IMR-90 (cell line): ENCODE results near the gene FBXO40. TPM values are rescaled to one million over a fixed set of nuclear protein-coding genes. Genes with fewer than 3 reads are reported as not detected.

Experiments
- ATAC-seq: fragments of 200-7000 bp; cut with Tn5 transposase; 2 replicates; pipeline ENCODE4 v1.9.1; 2020; ENCODE audit warnings: low read depth, mild to moderate bottlenecking, moderate library complexity
- BruUV-seq: library from RNA; stranded (reverse); fragments of 400-500 nt; replicated peaks from 2 replicates; lab custom pipeline; 2021; lab: Mats Ljungman, UMichigan
- CTCF ChIA-PET: fragments of 300-600 bp; formaldehyde crosslinking; extraction: SDS; loops from one replicate; lab custom pipeline; 2021; ENCODE audit warnings: antibody characterized with exemption; lab: Yijun Ruan, JAX
- POLR2A ChIA-PET: fragments of 300-600 bp; sonication (Branson Sonifier 250); formaldehyde crosslinking; loops from one replicate; lab custom pipeline; 2022; ENCODE audit warnings: antibody characterized with exemption; ENCODE audit not compliant: unreplicated experiment; lab: Charles Lee
- DNase-seq: peaks from one replicate; pipeline ENCODE4 v3.0.0; 2013
- H2AFZ ChIP-seq: replicated peaks from 2 replicates; pipeline ENCODE3; 2013; ENCODE audit warnings: low read length, mild to moderate bottlenecking; ENCODE audit not compliant: poor library complexity
- H2AK5ac ChIP-seq: 2 replicates; pipeline ENCODE4 v1.6.1; 2013; ENCODE audit warnings: low read depth, low read length, inconsistent platforms
- H2AK9ac ChIP-seq: replicated peaks from 2 replicates; pipeline ENCODE3; 2013; ENCODE audit warnings: mild to moderate bottlenecking, low read depth, low read length, moderate library complexity; ENCODE audit not compliant: poor library complexity
- H2BK120ac ChIP-seq: 2 replicates; pipeline ENCODE4 v1.6.1; 2013; ENCODE audit warnings: low read depth, low read length, inconsistent platforms
- H2BK15ac ChIP-seq: 3 replicates; pipeline ENCODE4 v1.6.1; 2013; ENCODE audit warnings: low read depth, low read length, inconsistent platforms
- H2BK20ac ChIP-seq: 2 replicates; pipeline ENCODE4 v1.6.1; 2013; ENCODE audit warnings: low read depth, mild to moderate bottlenecking, inconsistent platforms, low read length, moderate library complexity
- H2BK5ac ChIP-seq: 2 replicates; pipeline ENCODE4 v1.6.1; 2013; ENCODE audit warnings: mild to moderate bottlenecking, low read depth, low read length, inconsistent platforms; ENCODE audit not compliant: poor library complexity, severe bottlenecking
- H3K14ac ChIP-seq: replicated peaks from 2 replicates; pipeline ENCODE4 v1.6.1; 2013; ENCODE audit warnings: low read depth, low read length, inconsistent platforms
- H3K18ac ChIP-seq: 2 replicates; pipeline ENCODE4 v1.6.1; 2013; ENCODE audit warnings: low read depth, low read length, control low read depth
- H3K23ac ChIP-seq: 2 replicates; pipeline ENCODE4 v1.6.1; 2013; ENCODE audit warnings: low read depth, low read length, inconsistent platforms
- H3K27ac ChIP-seq: 2 replicates; pipeline ENCODE4 v1.5.1; 2013; ENCODE audit warnings: mild to moderate bottlenecking, control low read depth, low read length; ENCODE audit not compliant: insufficient read depth
- H3K27me3 ChIP-seq: 2 replicates; pipeline ENCODE4 v1.6.1; 2013; ENCODE audit warnings: low read length; ENCODE audit not compliant: control insufficient read depth, insufficient read depth
- H3K36me3 ChIP-seq: 2 replicates; pipeline ENCODE4 v1.6.1; 2013; ENCODE audit warnings: low read length, mixed read lengths; ENCODE audit not compliant: control insufficient read depth, insufficient read depth
- H3K4ac ChIP-seq: 2 replicates; pipeline ENCODE4 v1.6.1; 2013; ENCODE audit warnings: low read depth, low read length, inconsistent platforms
- H3K4me1 ChIP-seq: 2 replicates; pipeline ENCODE4 v1.6.1; 2013; ENCODE audit warnings: low read length, mixed read lengths; ENCODE audit not compliant: control insufficient read depth, insufficient read depth
- H3K4me2 ChIP-seq: 2 replicates; pipeline ENCODE4 v1.6.1; 2013; ENCODE audit warnings: low read depth, mild to moderate bottlenecking, control low read depth, low read length, moderate library complexity
- H3K4me3 ChIP-seq: 2 replicates; pipeline ENCODE4 v1.5.1; 2013; ENCODE audit warnings: low read depth, mild to moderate bottlenecking, control low read depth, low read length, moderate library complexity; ENCODE audit not compliant: insufficient read depth
- H3K56ac ChIP-seq: 2 replicates; pipeline ENCODE4 v1.6.1; 2013; ENCODE audit warnings: low read length, inconsistent platforms; ENCODE audit not compliant: insufficient read depth; ENCODE audit errors: extremely low read depth
- H3K79me1 ChIP-seq, 2 experiments: 2 replicates each; pipeline ENCODE4 v1.6.1; 2013; ENCODE audit warnings: low read length in 2 of 2, inconsistent platforms in 1 of 2, low read depth in 1 of 2
- H3K9ac ChIP-seq: 2 replicates; pipeline ENCODE4 v1.6.1; 2013; ENCODE audit warnings: low read depth, low read length, control low read depth
- H3K9me1 ChIP-seq: 2 replicates; pipeline ENCODE4 v1.6.1; 2013; ENCODE audit warnings: low read length, inconsistent platforms; ENCODE audit not compliant: insufficient read depth
- H3K9me3 ChIP-seq: 2 replicates; pipeline ENCODE4 v1.6.1; 2013; ENCODE audit warnings: low read length; ENCODE audit not compliant: control insufficient read depth, insufficient read depth
- H4K20me1 ChIP-seq: 2 replicates; pipeline ENCODE4 v1.6.1; 2013; ENCODE audit warnings: low read length, inconsistent platforms; ENCODE audit not compliant: insufficient read depth
- H4K5ac ChIP-seq: 2 replicates; pipeline ENCODE4 v1.6.1; 2013; ENCODE audit warnings: mild to moderate bottlenecking, low read depth, low read length, control low read depth
- H4K8ac ChIP-seq, 2 experiments: 2 replicates each; pipeline ENCODE4 v1.6.1; 2013; ENCODE audit warnings: low read depth in 2 of 2, low read length in 2 of 2, control low read depth in 1 of 2, inconsistent platforms in 1 of 2
- H4K91ac ChIP-seq: 2 replicates; pipeline ENCODE4 v1.6.1; 2013; ENCODE audit warnings: low read depth, low read length, inconsistent platforms; ENCODE audit not compliant: insufficient read depth
- MAFK ChIP-seq: IDR thresholded peaks from 2 replicates; pipeline ENCODE4 v1.6.1; 2012; ENCODE audit warnings: low read depth, low read length, improper control_type of control experiment
- MAZ ChIP-seq: IDR thresholded peaks from 2 replicates; pipeline ENCODE4 v1.6.1; 2012; ENCODE audit warnings: low read depth, mild to moderate bottlenecking, low read length, improper control_type of control experiment, moderate library complexity, borderline replicate concordance
- POLR2A ChIP-seq: IDR thresholded peaks from 2 replicates; pipeline ENCODE4 v1.6.1; 2012; ENCODE audit warnings: mild to moderate bottlenecking, low read depth, low read length
- RFX5 ChIP-seq: IDR thresholded peaks from 2 replicates; pipeline ENCODE4 v1.8.0; 2012; ENCODE audit warnings: low read depth, mild to moderate bottlenecking, low read length, moderate library complexity
- WGBS, 2 experiments: methylation state at CpG; one replicate each; pipeline versions ENCODE4 v1.1.5 to v1.1.7; 2013; ENCODE audit warnings: missing lambda C conversion rate in 2 of 2; ENCODE audit not compliant: insufficient read length in 1 of 2; ENCODE audit errors: extremely low coverage in 2 of 2; 5-methylcytosine and 5-hydroxymethylcytosine counted together
- dilution Hi-C: fragments of 300-500 bp; cut with HindIII; formaldehyde crosslinking; loops from one replicate; pipeline ENCODE4 v1.14.3; 2018; ENCODE audit warnings: low sequenced_read_pairs; ENCODE audit not compliant: unreplicated experiment
- in situ Hi-C: fragments of 300-500 bp; cut with MboI; formaldehyde crosslinking; loops from 3 replicates; pipeline ENCODE4 v1.14.3; 2019; ENCODE audit warnings: low sequenced_read_pairs, inconsistent platforms, mixed read lengths
- intact Hi-C: fragments of 100-400 bp; cut with micrococcal nuclease; formaldehyde crosslinking; loops from 2 replicates; pipeline ENCODE4 v1.10.0; 2022
- polyA plus RNA-seq, 3 experiments: library from polyadenylated mRNA; depleted of rRNA; stranded (reverse); fragments of >200 nt; gene quantifications; 2 replicates each; pipeline ENCODE4 v1.2.3, GENCODE V29; 2012; ENCODE audit warnings: low replicate concordance in 1 of 3
- total RNA-seq: library from RNA; depleted of rRNA; stranded (reverse); fragments of >200 nt; gene quantifications from 2 replicates; pipeline ENCODE4 v1.2.3, GENCODE V29; 2012
- TF ChIP-seq, protein P1 (sequence below): fragments of 150-350 bp; IDR thresholded peaks from 2 replicates; pipeline ENCODE4 v1.6.1; 2016; ENCODE audit warnings: low read depth, mild to moderate bottlenecking, low read length, moderate library complexity, borderline replicate concordance
- TF ChIP-seq, protein P2 (sequence below): fragments of 150-350 bp; IDR thresholded peaks from 2 replicates; pipeline ENCODE4 v1.6.1; 2017; ENCODE audit warnings: mild to moderate bottlenecking, antibody characterized with exemption, low read length, low read depth

The FBXO40 gene
- total and polyA plus RNA-seq, 2 of the 4 experiments (the other 2 are of a cell fraction) = not detected

DNA sequence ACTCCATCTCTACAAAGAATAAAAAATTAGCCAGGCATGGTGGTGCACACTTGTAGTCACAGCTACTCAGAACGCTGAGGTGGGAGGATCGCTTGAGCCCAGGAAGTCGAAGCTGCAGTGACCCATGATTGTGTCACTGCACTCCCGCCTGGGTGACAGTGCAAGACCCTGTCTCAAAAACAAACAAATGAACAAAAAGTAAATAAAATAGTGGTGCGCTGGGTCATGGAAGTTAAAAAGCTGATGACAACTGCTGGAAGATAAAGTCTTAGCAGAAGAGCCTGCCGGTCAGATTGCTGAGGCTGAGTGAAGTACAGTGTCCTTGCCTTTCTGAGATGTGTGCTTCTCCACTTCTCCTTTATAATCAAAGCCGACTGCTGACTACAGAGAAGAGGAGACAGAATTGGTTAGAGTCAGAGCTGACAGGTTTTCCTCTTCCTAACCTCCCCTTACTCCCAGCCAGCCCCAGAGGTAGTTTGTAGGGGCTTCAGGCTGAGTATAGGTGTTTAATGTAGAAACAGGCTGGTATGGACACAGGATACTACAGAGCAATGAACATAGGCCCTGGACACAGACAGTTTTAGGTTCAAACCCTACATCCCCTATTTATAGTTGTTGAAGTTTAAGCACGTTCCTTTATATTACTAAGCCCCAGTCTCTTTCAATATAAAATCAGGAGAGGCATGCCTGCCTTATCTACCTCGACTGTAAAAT, 49.6 kb downstream of the FBXO40 start:
- ATAC-seq (no peak), DNase-seq (no peak)
- in situ Hi-C loops (no loop called here), dilution Hi-C loops (no loop called here), intact Hi-C loops (no loop called here)
- Histone ChIP-seq H3K56ac (no peak overlapping the region), H2AFZ (no peak overlapping the region), H2BK120ac (no peak overlapping the region), H3K23ac (no peak overlapping the region), H3K9ac (no peak overlapping the region), H2BK20ac (no peak overlapping the region), H3K9me3 (no peaks in the 10 kb centered on the region), H3K4me3 (no peak overlapping the region), H2BK15ac (no peak overlapping the region), H3K4ac (no peak overlapping the region), H3K27ac (no peak overlapping the region), H3K4me1 (no peaks in the 10 kb centered on the region), H2AK9ac (no peak overlapping the region), H3K27me3 (no peaks in the 10 kb centered on the region; the same call in 1 of the 2 replicates), H4K91ac (no peak overlapping the region), H4K8ac (no peak overlapping the region), H3K9me1 (no peaks in the 10 kb centered on the region), H3K4me2 (no peak overlapping the region), H3K14ac (no peak overlapping the region), H3K36me3 (no peaks in the 10 kb centered on the region), H4K20me1 (no peaks in the 10 kb centered on the region), H4K5ac (no peak overlapping the region), H2AK5ac (no peak overlapping the region), H3K79me1 (no peaks in the 10 kb centered on the region), H3K18ac (no peak overlapping the region), H2BK5ac (no peak overlapping the region)
- POLR2A ChIA-PET = no interaction called here
- BruUV-seq = no TSS peak
- no CpG with 5 or more reads among the region's 9 CpGs for WGBS, 2 experiments
- CTCF ChIA-PET = no interaction called here
- TF ChIP-seq, protein P1, sequence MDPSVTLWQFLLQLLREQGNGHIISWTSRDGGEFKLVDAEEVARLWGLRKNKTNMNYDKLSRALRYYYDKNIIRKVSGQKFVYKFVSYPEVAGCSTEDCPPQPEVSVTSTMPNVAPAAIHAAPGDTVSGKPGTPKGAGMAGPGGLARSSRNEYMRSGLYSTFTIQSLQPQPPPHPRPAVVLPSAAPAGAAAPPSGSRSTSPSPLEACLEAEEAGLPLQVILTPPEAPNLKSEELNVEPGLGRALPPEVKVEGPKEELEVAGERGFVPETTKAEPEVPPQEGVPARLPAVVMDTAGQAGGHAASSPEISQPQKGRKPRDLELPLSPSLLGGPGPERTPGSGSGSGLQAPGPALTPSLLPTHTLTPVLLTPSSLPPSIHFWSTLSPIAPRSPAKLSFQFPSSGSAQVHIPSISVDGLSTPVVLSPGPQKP = no peak
- TF ChIP-seq, protein P2, sequence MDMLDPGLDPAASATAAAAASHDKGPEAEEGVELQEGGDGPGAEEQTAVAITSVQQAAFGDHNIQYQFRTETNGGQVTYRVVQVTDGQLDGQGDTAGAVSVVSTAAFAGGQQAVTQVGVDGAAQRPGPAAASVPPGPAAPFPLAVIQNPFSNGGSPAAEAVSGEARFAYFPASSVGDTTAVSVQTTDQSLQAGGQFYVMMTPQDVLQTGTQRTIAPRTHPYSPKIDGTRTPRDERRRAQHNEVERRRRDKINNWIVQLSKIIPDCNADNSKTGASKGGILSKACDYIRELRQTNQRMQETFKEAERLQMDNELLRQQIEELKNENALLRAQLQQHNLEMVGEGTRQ = no peak
- TF ChIP-seq MAFK = no peak
- no peak for TF ChIP-seq MAZ
- TF ChIP-seq RFX5 = no peak
- no peak for TF ChIP-seq POLR2A
